A549 (cell line): ENCODE measurements around the gene CHD6. TPM values are rescaled to one million over a fixed set of nuclear protein-coding genes. Genes with fewer than 3 reads are reported as not detected.

Source experiments
- ATAC-seq, 2 experiments: fragments of 200-7000 bp in 1 of 2; fragments of >200 bp in 1 of 2; cut with Nextera tagmentation in 1 of 2; cut with Tn5 transposase in 1 of 2; 3 replicates each; pipeline versions ENCODE4 v1.8.0 to v1.9.1; 2018 to 2020; ENCODE audit warnings: mild to moderate bottlenecking in 1 of 2, moderate library complexity in 1 of 2
- CTCF ChIA-PET: fragments of 300-600 bp; sonication (Branson Sonifier 250); formaldehyde crosslinking; extraction: SDS; loops from one replicate; lab custom pipeline; 2021; ENCODE audit warnings: antibody characterized with exemption, inconsistent platforms; lab: Yijun Ruan, JAX
- POLR2A ChIA-PET: fragments of 350-600 bp; formaldehyde crosslinking; extraction: SDS; loops from one replicate; lab custom pipeline; 2021; ENCODE audit warnings: antibody characterized with exemption, inconsistent platforms; lab: Yijun Ruan, JAX
- DNase-seq, 2 experiments: peaks; one replicate each; pipeline versions ENCODE4 v3.0.0 to v3.0.0-alpha.2; 2011 to 2016; ENCODE audit warnings: low read depth in 1 of 2, low spot score in 1 of 2
- FAIRE-seq: peaks from 2 replicates; lab custom pipeline; 2011; peaks lifted over from hg19 to GRCh38; lab: Jason Lieb, UNC
- H3K27ac ChIP-seq, 2 experiments: fragments of >200 bp; sonication (Bioruptor Twin); formaldehyde crosslinking; 3 replicates each; pipeline ENCODE4 v1.5.1; 2016 to 2017
- H3K4me1 ChIP-seq: fragments of >200 bp; sonication (Bioruptor Twin); formaldehyde crosslinking; 3 replicates; pipeline ENCODE4 v1.6.1; 2016
- H3K4me2 ChIP-seq: fragments of >200 bp; sonication (Bioruptor Twin); formaldehyde crosslinking; 3 replicates; pipeline ENCODE4 v1.6.1; 2016
- H3K4me3 ChIP-seq: fragments of >200 bp; sonication (Bioruptor Twin); formaldehyde crosslinking; 3 replicates; pipeline ENCODE4 v1.5.1; 2016
- H3K9me3 ChIP-seq: fragments of >200 bp; sonication (Bioruptor Twin); formaldehyde crosslinking; 3 replicates; pipeline ENCODE4 v1.6.1; 2016
- CBX2 ChIP-seq: fragments of 200-600 bp; sonication (generic); IDR thresholded peaks from 2 replicates; pipeline ENCODE4 v1.6.1; 2016; ENCODE audit warnings: low read depth, mild to moderate bottlenecking, borderline replicate concordance
- CHD2 ChIP-seq: fragments of 150-350 bp; IDR thresholded peaks from 2 replicates; pipeline ENCODE4 v1.6.1; 2014; ENCODE audit warnings: low read length; ENCODE audit not compliant: partially characterized antibody
- CHD4 ChIP-seq: fragments of 200-600 bp; sonication (generic); IDR thresholded peaks from 2 replicates; pipeline ENCODE4 v1.6.1; 2016; ENCODE audit warnings: antibody characterized with exemption, mild to moderate bottlenecking, borderline replicate concordance
- EHF ChIP-seq: fragments of 250-450 bp; sonication (Bioruptor Pico); IDR thresholded peaks from 2 replicates; pipeline ENCODE4 v1.5.0; 2020; ENCODE audit warnings: mild to moderate bottlenecking
- ELK1 ChIP-seq: fragments of 150-350 bp; IDR thresholded peaks from 2 replicates; pipeline ENCODE4 v1.6.1; 2014; ENCODE audit warnings: low read depth, mild to moderate bottlenecking, low read length
- ESRRA ChIP-seq: fragments of 150-350 bp; IDR thresholded peaks from 2 replicates; pipeline ENCODE4 v1.6.1; 2014; ENCODE audit warnings: mild to moderate bottlenecking, low read length, borderline replicate concordance
- FOSL2 ChIP-seq, 2 experiments: fragments of 450-650 bp in 1 of 2; fragments of >200 bp in 1 of 2; sonication (Bioruptor Twin) in 1 of 2; formaldehyde crosslinking; IDR thresholded peaks; 2 replicates each; pipeline versions ENCODE4 v1.5.0 to v1.6.1; 2016 to 2020; ENCODE audit warnings: mild to moderate bottlenecking in 1 of 2, moderate library complexity in 1 of 2
- HEYL ChIP-seq: fragments of 250-450 bp; sonication (Bioruptor Pico); IDR thresholded peaks from 2 replicates; pipeline ENCODE4 v1.8.0; 2021; ENCODE audit warnings: mild to moderate bottlenecking, moderate library complexity
- HOXA7 ChIP-seq: fragments of 250-450 bp; sonication (Bioruptor Pico); IDR thresholded peaks from 2 replicates; pipeline ENCODE4 v1.5.0; 2020; ENCODE audit warnings: mild to moderate bottlenecking, moderate library complexity
- HOXB5 ChIP-seq: fragments of 250-450 bp; sonication (Bioruptor Pico); IDR thresholded peaks from 2 replicates; pipeline ENCODE4 v1.5.0; 2020; ENCODE audit warnings: mild to moderate bottlenecking, moderate library complexity
- KDM1A ChIP-seq: fragments of 200-600 bp; sonication (generic); IDR thresholded peaks from 2 replicates; pipeline ENCODE4 v1.6.1; 2016; ENCODE audit warnings: low read depth, mild to moderate bottlenecking
- MYC ChIP-seq: IDR thresholded peaks from 2 replicates; pipeline ENCODE4 v1.6.1; 2012; ENCODE audit warnings: mild to moderate bottlenecking, inconsistent platforms, low read length, improper control_type of control experiment, borderline replicate concordance
- NFE2L2 ChIP-seq: fragments of 150-350 bp; conservative IDR thresholded peaks from 2 replicates; pipeline ENCODE4 v1.6.1; 2014; ENCODE audit warnings: low read length
- POLR2A ChIP-seq: IDR thresholded peaks from 2 replicates; pipeline ENCODE4 v1.6.1; 2012; ENCODE audit warnings: mild to moderate bottlenecking, low read length
- POLR2AphosphoS2 ChIP-seq: conservative IDR thresholded peaks from 2 replicates; pipeline ENCODE4 v1.6.1; 2012; ENCODE audit warnings: low read length, improper control_type of control experiment, inconsistent platforms
- RNF2 ChIP-seq: fragments of 200-600 bp; sonication (generic); IDR thresholded peaks from 2 replicates; pipeline ENCODE4 v1.6.1; 2016; ENCODE audit warnings: low read depth, mild to moderate bottlenecking, antibody characterized with exemption, moderate library complexity, borderline replicate concordance
- TFCP2L1 ChIP-seq: fragments of 250-450 bp; sonication (Bioruptor Pico); IDR thresholded peaks from 2 replicates; pipeline ENCODE4 v1.5.0; 2021; ENCODE audit warnings: mild to moderate bottlenecking
- TP53 ChIP-seq: fragments of 250-450 bp; sonication (Bioruptor Pico); IDR thresholded peaks from 2 replicates; pipeline ENCODE4 v1.5.0; 2021; ENCODE audit warnings: mild to moderate bottlenecking, moderate library complexity
- USF2 ChIP-seq: fragments of 450-650 bp; IDR thresholded peaks from 2 replicates; pipeline ENCODE4 v1.6.1; 2014; ENCODE audit warnings: antibody characterized with exemption
- ZNF302 ChIP-seq: fragments of 250-450 bp; sonication (Bioruptor Pico); IDR thresholded peaks from 2 replicates; pipeline ENCODE4 v1.9.0; 2021; ENCODE audit warnings: inconsistent platforms, mild to moderate bottlenecking, moderate library complexity
- WGBS: methylation state at CpG from one replicate; pipeline ENCODE4 v1.1.6; 2017; ENCODE audit errors: missing lambda C conversion rate; 5-methylcytosine and 5-hydroxymethylcytosine counted together
- polyA plus RNA-seq, 4 experiments: library from polyadenylated mRNA; depleted of rRNA in 3 of 4; stranded (reverse); fragments of >200 nt; fragmentation: RNase III in 1 of 4; extraction: RNeasy Plus Mini Kit Qiagen cat#74134 plus additional on column Dnase treatment in 1 of 4; gene quantifications; 2 replicates in 3 of 4; 3 replicates in 1 of 4; pipeline ENCODE4 v1.2.3, GENCODE V29; 2011 to 2017
- TF ChIP-seq, protein P1 (sequence below): fragments of >200 bp; sonication (Bioruptor Twin); formaldehyde crosslinking; IDR thresholded peaks from 2 replicates; pipeline ENCODE4 v1.6.1; 2016

CHD6 gene
- polyA plus RNA-seq, 2 of the 4 experiments (the other 2 are of a cell fraction), result 8.2 to 22.6 TPM

GRCh38 chr20:41356951-41357350 is 261.2 kb downstream of the CHD6 start:
- H3K4me1 ChIP-seq, result no peaks in the 10 kb centered on the region
- CTCF ChIA-PET, result interaction anchor here (1.0 to 5.9 kb wide), 2 partner anchors 17 to 38 kb away, joined by 3 to 28 read pairs; partner anchors contain the start of gene LPIN3
- TF ChIP-seq NFE2L2, result no peak
- TF ChIP-seq, all 56 proteins: peak for 0
- Histone ChIP-seq H3K4me3 (no peak overlapping the region), H3K9me3 (no peaks in the 10 kb centered on the region), H3K27ac (no peak overlapping the region), H3K4me2 (no peak overlapping the region)
- no peak for FAIRE-seq
- POLR2A ChIA-PET, result no interaction called here
- 87% methylated on average over 12 of the region's 13 CpGs for WGBS
- no peak for DNase-seq
- no peak for ATAC-seq

DNA sequence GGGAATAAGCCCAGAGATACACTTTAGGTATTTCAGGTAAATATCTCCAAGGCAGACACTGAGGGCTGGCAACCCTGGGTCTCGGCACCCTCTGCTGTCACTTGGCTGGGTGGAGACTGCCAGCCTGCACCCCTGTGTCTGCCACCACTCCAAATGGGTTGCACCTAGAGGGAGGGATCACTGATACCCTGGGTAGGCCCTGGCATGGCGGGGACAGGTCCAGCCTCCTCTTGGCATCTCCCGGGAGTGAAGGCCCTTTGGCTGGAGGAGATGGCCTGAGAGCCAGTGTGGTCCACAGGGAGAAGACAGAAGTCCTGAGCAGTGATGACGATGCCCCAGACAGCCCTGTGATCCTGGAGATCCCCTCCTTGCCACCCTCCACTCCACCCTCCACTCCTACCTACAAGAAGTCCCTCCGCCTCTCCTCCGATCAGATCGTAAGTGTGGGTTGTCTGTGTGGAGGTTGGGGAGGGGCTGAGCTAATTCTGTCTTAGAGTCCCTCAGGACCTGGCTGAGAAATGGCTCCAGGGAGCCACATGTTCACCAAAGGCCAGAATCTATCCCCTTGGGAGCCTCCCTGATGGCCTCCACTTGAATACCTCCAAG is 262.5 kb downstream of the CHD6 start:
- TF ChIP-seq CBX2 (no peak), TFCP2L1 (CRISPR knock-in tag) (no peak), CHD4 (no peak), MYC (no peak), POLR2AphosphoS2 (no peak), ZNF302 (CRISPR knock-in tag) (no peak), POLR2A (no peak), RNF2 (no peak), USF2 (no peak), CHD2 (no peak), EHF (CRISPR knock-in tag) (no peak), HEYL (CRISPR knock-in tag) (no peak), HOXA7 (CRISPR knock-in tag) (no peak), ELK1 (no peak), FOSL2 (IDR thresholded peaks at IDR 0.05) (no peak), FOSL2 (CRISPR knock-in tag; IDR thresholded peaks at IDR 0.05) (no peak), HOXB5 (no peak), TP53 (CRISPR knock-in tag) (no peak)
- TF ChIP-seq, protein P1, sequence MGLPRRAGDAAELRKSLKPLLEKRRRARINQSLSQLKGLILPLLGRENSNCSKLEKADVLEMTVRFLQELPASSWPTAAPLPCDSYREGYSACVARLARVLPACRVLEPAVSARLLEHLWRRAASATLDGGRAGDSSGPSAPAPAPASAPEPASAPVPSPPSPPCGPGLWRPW, result no peak
- ATAC-seq (no peak), FAIRE-seq (no peak), DNase-seq (no peak)
- 94% methylated on average over 7 of the region's 7 CpGs for WGBS
- POLR2A ChIA-PET, result no interaction called here
- H3K4me3 ChIP-seq, result no peak overlapping the region
- no peaks in the 10 kb centered on the region for H3K4me1 ChIP-seq
- no peak overlapping the region for H3K4me2 ChIP-seq
- H3K27ac ChIP-seq, result no peak overlapping the region
- H3K9me3 ChIP-seq, result no peaks in the 10 kb centered on the region
- CTCF ChIA-PET, result interaction anchor here (1.2 to 5.9 kb wide), 3 partner anchors 16 to 183 kb away, joined by 4 to 28 read pairs (median 4); partner anchors contain the start of gene LPIN3

- no peak overlapping the region for H3K27ac ChIP-seq
- H3K4me1 ChIP-seq, result no peaks in the 10 kb centered on the region
- POLR2A ChIA-PET, result no interaction called here
- CTCF ChIA-PET, result interaction anchor here (1.1 to 5.9 kb wide), 4 partner anchors 15 to 182 kb away, joined by 3 to 28 read pairs (median 4); partner anchors contain the start of gene LPIN3
- TF ChIP-seq KDM1A (0 out of 2 replicates have a peak, but pooled peaks have one; percentile 19), POLR2A (no peak), ESRRA (no peak), RNF2 (no peak)
- 88% methylated on average over 3 of the region's 3 CpGs for WGBS
- H3K9me3 ChIP-seq, result no peaks in the 10 kb centered on the region
- FAIRE-seq, result no peak
- no peak for ATAC-seq
- DNase-seq, result no peak
- no peak overlapping the region for H3K4me3 ChIP-seq
- no peak overlapping the region for H3K4me2 ChIP-seq
These were observed 263.0 kb downstream of the CHD6 start for GRCh38 chr20:41355192-41355591.
